GM23248 (cell line): ENCODE results near the gene STARD13.

Experiments used
- EZH2 ChIP-seq: fragments of 200-600 bp; sonication (generic); IDR thresholded peaks from 2 replicates; pipeline ENCODE4 v1.6.1; 2018; ENCODE audit warnings: antibody characterized with exemption, mild to moderate bottlenecking; ENCODE audit not compliant: insufficient read depth, poor library complexity, severe bottlenecking
- EZH2phosphoT487 ChIP-seq: fragments of 200-600 bp; sonication (generic); IDR thresholded peaks from 2 replicates; pipeline ENCODE4 v1.6.1; 2018; ENCODE audit warnings: antibody characterized with exemption, moderate library complexity, mild to moderate bottlenecking, low read depth; ENCODE audit not compliant: insufficient read depth

DNA sequence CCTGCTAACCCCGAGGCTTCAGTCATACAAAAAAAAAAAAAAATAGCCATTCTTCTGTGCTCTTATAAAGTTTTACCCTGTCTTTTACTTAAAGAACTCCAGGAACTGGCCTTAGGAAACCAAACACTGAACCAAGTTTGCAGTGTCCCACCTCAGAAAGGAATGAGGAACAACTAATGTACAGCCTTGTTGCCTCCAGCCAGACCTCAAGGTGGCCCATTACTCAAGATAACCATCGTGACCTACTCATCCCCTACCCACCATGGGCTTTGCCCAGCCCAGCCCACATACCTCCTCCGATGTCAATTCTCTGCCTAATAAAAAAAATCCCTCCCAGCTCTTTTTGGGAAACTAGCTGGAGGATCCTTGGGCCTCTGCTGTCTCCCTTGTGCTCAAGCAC lies 133.2 kb downstream of the STARD13 start:
- TF ChIP-seq EZH2 (no peak), EZH2phosphoT487 (no peak)
